Measurements from ENCODE around the gene TMEM74B. TPM values are rescaled to one million over a fixed set of nuclear protein-coding genes. Genes with fewer than 3 reads are reported as not detected.

TMEM74B gene
- total RNA-seq, 4 donors from 2014 or later = 4.1 to 11.6 (median 7.3) TPM

DNA sequence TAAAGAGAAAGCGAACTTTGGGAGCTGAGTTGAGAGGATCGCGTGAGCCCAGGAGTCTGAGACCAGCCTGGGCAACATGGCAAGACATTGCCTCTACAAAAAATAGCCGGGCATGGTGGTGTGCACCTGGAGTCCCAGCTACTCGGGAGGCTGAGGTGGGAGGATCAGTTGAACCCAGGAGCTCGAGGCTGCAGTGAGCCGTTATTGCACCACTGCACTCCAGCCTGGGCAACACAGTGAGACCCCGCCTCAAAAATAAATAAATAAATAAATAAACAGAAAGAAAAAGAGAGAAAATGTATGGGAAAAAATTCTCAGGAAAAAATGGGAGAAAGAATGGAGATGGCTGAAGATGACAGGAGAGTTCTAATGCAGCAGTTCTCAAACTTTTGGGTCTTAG, 21.0 kb upstream of the TMEM74B start:
- 91 to 93% methylated on average over 8 of the region's 8 CpGs for WGBS, 2 donors
- no peak overlapping the region for H3K4me3 ChIP-seq (ENCODE audit: low read depth, poor library complexity, severe bottlenecking)
- intact Hi-C loops (cut with DNase I; ENCODE audit: low total_unique reads) = no loop called here
- TF ChIP-seq, protein P1, sequence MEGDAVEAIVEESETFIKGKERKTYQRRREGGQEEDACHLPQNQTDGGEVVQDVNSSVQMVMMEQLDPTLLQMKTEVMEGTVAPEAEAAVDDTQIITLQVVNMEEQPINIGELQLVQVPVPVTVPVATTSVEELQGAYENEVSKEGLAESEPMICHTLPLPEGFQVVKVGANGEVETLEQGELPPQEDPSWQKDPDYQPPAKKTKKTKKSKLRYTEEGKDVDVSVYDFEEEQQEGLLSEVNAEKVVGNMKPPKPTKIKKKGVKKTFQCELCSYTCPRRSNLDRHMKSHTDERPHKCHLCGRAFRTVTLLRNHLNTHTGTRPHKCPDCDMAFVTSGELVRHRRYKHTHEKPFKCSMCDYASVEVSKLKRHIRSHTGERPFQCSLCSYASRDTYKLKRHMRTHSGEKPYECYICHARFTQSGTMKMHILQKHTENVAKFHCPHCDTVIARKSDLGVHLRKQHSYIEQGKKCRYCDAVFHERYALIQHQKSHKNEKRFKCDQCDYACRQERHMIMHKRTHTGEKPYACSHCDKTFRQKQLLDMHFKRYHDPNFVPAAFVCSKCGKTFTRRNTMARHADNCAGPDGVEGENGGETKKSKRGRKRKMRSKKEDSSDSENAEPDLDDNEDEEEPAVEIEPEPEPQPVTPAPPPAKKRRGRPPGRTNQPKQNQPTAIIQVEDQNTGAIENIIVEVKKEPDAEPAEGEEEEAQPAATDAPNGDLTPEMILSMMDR (IDR thresholded peaks at IDR 0.05) = no peak
- TF ChIP-seq POLR2A (IDR thresholded peaks at IDR 0.05) = no peak
- peak in 1 of 2 donors; percentile 31 for DNase-seq (ENCODE audit: low spot score in 2 of 2)

- DNase-seq (ENCODE audit: low spot score in 2 of 2) = peak in 1 of 2 donors; percentile 52
- 77 to 88% methylated on average over 2 of the region's 2 CpGs for WGBS, 2 donors
- no peak for TF ChIP-seq POLR2A (IDR thresholded peaks at IDR 0.05)
- TF ChIP-seq, protein P1 (IDR thresholded peaks at IDR 0.05) = no peak
- intact Hi-C loops (cut with DNase I; ENCODE audit: low total_unique reads) = no loop called here
- no peak overlapping the region for H3K4me3 ChIP-seq (ENCODE audit: low read depth, poor library complexity, severe bottlenecking)
Measured at GRCh38 chr20:1204576-1204975, 19.8 kb upstream of the TMEM74B start.

GRCh38 chr20:1204113-1204512, 19.3 kb upstream of the TMEM74B start:
- peak in 1 of 2 donors; percentile 67 for DNase-seq (ENCODE audit: low spot score in 2 of 2)
- H3K4me3 ChIP-seq (ENCODE audit: low read depth, poor library complexity, severe bottlenecking) = no peak overlapping the region
- TF ChIP-seq POLR2A (IDR thresholded peaks at IDR 0.05) = no peak
- TF ChIP-seq, protein P1 (IDR thresholded peaks at IDR 0.05) = no peak
- 35 to 42% methylated on average over 5 of the region's 5 CpGs for WGBS, 2 donors
- intact Hi-C loops (cut with DNase I; ENCODE audit: low total_unique reads) = no loop called here

DNA sequence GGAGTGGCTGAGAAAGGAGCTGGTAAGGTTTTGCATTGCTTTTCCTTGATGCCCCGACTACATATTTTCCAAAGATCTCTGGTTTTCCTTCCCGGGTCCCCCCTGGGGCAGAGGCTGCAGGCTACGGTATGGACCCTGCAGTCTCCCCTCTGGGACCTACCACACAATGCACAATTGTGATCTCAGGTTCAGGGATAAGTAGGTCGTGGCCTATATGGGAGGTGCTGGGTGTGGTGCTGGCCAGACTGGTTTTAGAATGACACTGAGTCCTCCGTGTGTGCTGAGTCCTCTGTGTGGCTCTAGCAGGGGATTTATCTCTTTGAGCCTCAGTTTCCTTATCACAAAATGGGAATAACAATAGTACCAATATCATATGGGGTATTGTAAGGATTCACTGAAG, 18.8 kb upstream of the TMEM74B start:
- no peak overlapping the region for H3K4me3 ChIP-seq (ENCODE audit: low read depth, poor library complexity, severe bottlenecking)
- intact Hi-C loops (cut with DNase I; ENCODE audit: low total_unique reads) = no loop called here
- DNase-seq (ENCODE audit: low spot score in 2 of 2) = peak in 1 of 2 donors; percentile 3
- TF ChIP-seq, protein P1 (IDR thresholded peaks at IDR 0.05) = no peak
- TF ChIP-seq POLR2A (IDR thresholded peaks at IDR 0.05) = no peak
- 42 to 54% methylated on average over 5 of the region's 5 CpGs for WGBS, 2 donors

- no peak for TF ChIP-seq POLR2A (IDR thresholded peaks at IDR 0.05)
- TF ChIP-seq, protein P1 (IDR thresholded peaks at IDR 0.05) = no peak
- intact Hi-C loops (cut with DNase I; ENCODE audit: low total_unique reads) = no loop called here
- 63 to 74% methylated on average over 5 of the region's 5 CpGs for WGBS, 2 donors
- H3K4me3 ChIP-seq (ENCODE audit: low read depth, poor library complexity, severe bottlenecking) = no peak within 1 kb of the TSS
- no peak for DNase-seq (ENCODE audit: low spot score in 2 of 2)
Measured at GRCh38 chr20:1202762-1203504, 18.2 kb upstream of the TMEM74B start, which contains the start of gene C20orf202. C20orf202 (plus strand) TSS chr20:1203454; CDS start chr20:1203586, 132 bp downstream.

Data from lower leg skin (tissue), 4 donors.